Hematopoietic multipotent progenitor cell treated with erythropoietin and hydrocortisone succinate and interleukin-3 and kit ligand, for 4 days (in vitro differentiated cells): ENCODE measurements around the gene EFR3B.
"Not testable (repeated sequence)": the region's sequence is repeated elsewhere in the genome, so short reads cannot be mapped to it uniquely, and the experiment has no call there.

Experiments
- DNase-seq: peaks from one replicate; pipeline ENCODE4 v3.0.0-alpha.2; 2015

The EFR3B gene

GRCh38 chr2:25115249-25115883 is 73.5 kb downstream of the EFR3B start:
- no peak for DNase-seq

DNA sequence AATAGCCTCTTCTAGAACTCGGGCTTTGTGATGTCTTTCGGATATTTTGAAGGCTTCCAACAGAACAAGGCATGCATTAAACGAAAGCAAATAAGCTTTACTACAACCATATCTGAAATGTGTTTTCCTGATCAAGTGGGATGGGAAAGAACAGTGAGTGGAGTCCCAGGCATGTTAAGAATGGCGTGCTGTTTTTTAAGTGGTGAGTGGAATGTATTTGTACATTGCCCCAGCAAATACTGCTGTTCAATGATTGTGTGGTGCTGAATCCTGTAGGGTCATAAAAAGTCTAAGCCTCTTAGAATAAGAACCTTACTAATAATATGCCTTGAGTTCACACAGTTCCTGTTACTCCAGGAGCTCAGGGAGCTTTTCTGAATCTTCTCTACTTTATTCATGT is 74.0 kb downstream of the EFR3B start:
- DNase-seq = peak; percentile 17

- DNase-seq = no peak
These were observed 75.1 kb downstream of the EFR3B start for GRCh38 chr2:25116956-25117355.

- DNase-seq = no peak
These were observed 77.4 kb downstream of the EFR3B start for GRCh38 chr2:25119263-25119662.

DNA sequence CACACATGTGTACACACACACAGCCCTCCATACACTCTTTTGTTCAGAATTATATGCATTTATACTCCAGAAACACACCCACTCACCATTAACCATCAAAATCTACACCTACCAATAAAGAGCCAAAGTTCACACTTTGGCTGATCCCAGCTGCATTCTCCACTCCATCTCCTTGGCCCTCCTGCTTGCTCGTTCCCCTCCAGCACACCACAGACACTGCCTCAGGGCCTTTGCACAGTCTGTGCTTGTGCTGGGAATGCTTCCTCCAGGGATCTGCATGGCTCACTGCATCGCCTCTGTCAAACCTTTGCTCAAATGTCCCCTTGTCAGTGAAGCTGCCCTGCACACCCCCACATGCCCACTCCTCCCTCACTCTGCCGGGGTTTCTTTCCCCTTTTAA is 80.5 kb downstream of the EFR3B start:
- DNase-seq = no peak

GRCh38 chr2:25123682-25124081 is 81.8 kb downstream of the EFR3B start:
- DNase-seq = peak; percentile 17

DNA sequence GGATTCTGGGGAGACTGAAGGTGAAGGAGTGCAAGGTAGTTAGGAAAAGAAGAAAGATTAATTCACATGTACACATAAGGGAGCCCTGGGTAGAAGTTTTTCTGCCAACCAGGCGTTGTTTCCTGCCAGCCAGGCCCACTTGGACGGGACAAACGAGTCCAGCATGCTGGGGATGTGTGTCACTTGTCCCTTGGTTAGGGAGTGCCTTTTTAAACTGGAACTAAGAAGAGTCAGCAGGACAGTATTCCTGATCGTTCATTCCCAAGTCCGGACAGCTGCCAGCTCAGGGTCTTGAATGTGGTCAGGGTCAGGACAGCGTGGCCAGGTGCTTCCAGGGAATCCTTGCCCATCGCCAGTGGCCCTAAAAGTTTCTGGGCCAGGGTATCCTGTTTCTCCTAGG is 83.3 kb downstream of the EFR3B start:
- no peak for DNase-seq

- no peak for DNase-seq
These were observed 84.1 kb downstream of the EFR3B start for GRCh38 chr2:25125976-25126375.

GRCh38 chr2:25127071-25127470 is 85.2 kb downstream of the EFR3B start:
- not testable (repeated sequence) for DNase-seq

- DNase-seq = no peak
These were observed 85.8 kb downstream of the EFR3B start for GRCh38 chr2:25127646-25128045.

GRCh38 chr2:25129901-25130520 is 88.1 kb downstream of the EFR3B start:
- peak; percentile 19 for DNase-seq

DNA sequence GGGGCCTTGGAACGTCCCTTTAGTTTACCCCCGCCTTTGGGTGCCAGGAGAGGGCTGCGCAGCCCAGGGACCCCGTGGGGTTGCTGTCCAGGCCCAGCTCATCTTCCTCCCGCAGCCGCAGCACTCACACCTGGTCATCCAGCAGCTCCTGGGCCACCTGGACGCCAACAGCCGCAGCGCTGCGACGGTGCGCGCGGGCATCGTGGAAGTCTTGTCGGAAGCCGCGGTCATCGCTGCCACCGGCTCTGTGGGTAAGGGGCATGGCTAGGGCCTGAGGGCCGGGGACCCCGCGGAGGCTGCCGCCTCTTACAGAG is 89.3 kb downstream of the EFR3B start:
- DNase-seq = no peak

GRCh38 chr2:25131567-25132298 is 89.9 kb downstream of the EFR3B start:
- DNase-seq = peak; percentile 45

- DNase-seq = peak; percentile 42
These were observed 90.4 kb downstream of the EFR3B start for GRCh38 chr2:25132299-25132635.

GRCh38 chr2:25132693-25133092 is 90.8 kb downstream of the EFR3B start:
- no peak for DNase-seq

GRCh38 chr2:25140535-25140934 is 98.7 kb downstream of the EFR3B start:
- DNase-seq = not testable (repeated sequence)

DNA sequence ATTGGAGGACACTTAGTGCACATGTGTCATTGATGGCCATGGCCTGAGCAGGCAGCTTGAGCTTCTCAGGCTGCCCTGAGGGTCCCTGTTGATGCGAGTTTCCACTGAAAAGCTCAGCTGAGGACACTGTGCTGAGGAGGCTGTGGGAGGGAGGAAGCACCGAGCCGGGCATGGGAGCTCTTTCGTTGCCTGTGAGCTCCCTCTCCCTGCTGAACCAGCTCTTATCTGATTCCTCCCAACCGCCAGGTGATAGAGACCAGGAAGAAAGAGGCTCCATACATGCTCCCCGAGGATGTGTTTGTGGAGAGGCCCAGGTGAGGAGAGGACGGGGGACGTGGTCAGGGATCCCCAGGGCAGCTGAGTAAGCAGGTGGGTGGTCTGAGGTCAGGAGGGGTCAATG is 99.2 kb downstream of the EFR3B start:
- no peak for DNase-seq

DNA sequence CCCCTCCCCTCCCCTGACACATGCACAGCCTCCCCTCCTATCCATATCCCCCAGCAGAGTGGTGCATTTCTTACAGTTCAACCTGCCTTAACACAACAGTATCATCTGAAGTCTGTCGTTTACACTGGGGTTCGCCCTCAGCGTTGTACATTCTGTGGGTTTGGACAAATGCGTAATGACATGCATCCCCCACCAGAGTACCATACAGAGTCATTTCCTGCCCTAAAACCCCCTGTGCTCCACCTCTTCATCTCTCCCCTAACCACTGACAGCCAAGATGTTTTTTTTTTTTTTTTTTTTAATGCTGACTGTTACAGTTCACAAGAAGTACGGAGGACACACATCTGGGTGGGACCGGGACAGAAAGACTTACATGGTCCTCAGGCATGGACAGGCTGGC is 103.9 kb downstream of the EFR3B start:
- DNase-seq = no peak

- no peak for DNase-seq
These were observed 105.0 kb downstream of the EFR3B start for GRCh38 chr2:25146896-25147295.

GRCh38 chr2:25149646-25150045 is 107.8 kb downstream of the EFR3B start:
- no peak for DNase-seq

DNA sequence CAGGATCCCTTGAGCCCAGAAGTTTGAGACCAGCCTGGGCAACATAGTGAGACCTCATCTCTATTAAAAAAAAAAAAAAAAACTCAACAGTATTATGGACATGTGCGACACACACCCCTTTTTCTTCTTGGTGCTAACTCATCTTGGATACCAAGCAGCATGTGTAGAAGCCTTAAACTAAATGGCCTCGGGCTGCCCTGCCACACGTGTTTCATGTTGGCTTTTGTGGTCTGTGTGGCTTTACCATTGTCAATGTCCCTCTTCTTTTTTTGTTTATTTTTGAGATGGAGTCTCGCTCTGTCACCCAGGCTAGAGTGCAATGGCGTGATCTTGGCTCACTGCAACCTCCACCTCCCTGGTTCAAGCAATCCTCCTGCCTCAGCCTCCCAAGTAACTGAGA is 109.1 kb downstream of the EFR3B start:
- DNase-seq = not testable (repeated sequence)

GRCh38 chr2:25151718-25152117 is 109.8 kb downstream of the EFR3B start:
- no peak for DNase-seq

GRCh38 chr2:25155401-25155800 is 113.5 kb downstream of the EFR3B start:
- no peak for DNase-seq

GRCh38 chr2:25158096-25158852 is 116.4 kb downstream of the EFR3B start:
- DNase-seq = no peak
